H1 (cell line): ENCODE measurements around the gene COMMD1. TPM values are rescaled to one million over a fixed set of nuclear protein-coding genes. Genes with fewer than 3 reads are reported as not detected.

ENCODE experiments used
- CTCF ChIA-PET: fragments of 300-600 bp; sonication (Branson Sonifier 250); formaldehyde crosslinking; loops from one replicate; lab custom pipeline; 2021; ENCODE audit not compliant: partially characterized antibody; lab: Charles Lee
- POLR2A ChIA-PET: fragments of 300-600 bp; sonication (Branson Sonifier 250); formaldehyde crosslinking; loops from one replicate; lab custom pipeline; 2021; ENCODE audit warnings: inconsistent platforms; ENCODE audit not compliant: partially characterized antibody; lab: Charles Lee
- DNase-seq, 2 experiments: peaks; one replicate each; pipeline versions ENCODE4 v3.0.0 to v3.0.0-alpha.2; 2010 to 2022; ENCODE audit warnings: low spot score in 2 of 2, low read depth in 1 of 2, mixed read lengths in 1 of 2
- FAIRE-seq: peaks from 2 replicates; lab custom pipeline; 2011; peaks lifted over from hg19 to GRCh38; lab: Jason Lieb, UNC
- H2AFZ ChIP-seq: 2 replicates; pipeline ENCODE4 v1.8.1; 2012; ENCODE audit warnings: low read length, inconsistent platforms
- H2AK5ac ChIP-seq: 2 replicates; pipeline ENCODE4 v1.6.1; 2013; ENCODE audit warnings: low read depth, low read length
- H2BK120ac ChIP-seq: replicated peaks from 2 replicates; pipeline ENCODE3; 2013; ENCODE audit warnings: low read depth, low read length, inconsistent platforms
- H2BK12ac ChIP-seq: 2 replicates; pipeline ENCODE4 v1.6.1; 2013; ENCODE audit warnings: low read depth, low read length
- H2BK15ac ChIP-seq: 2 replicates; pipeline ENCODE4 v1.6.1; 2013; ENCODE audit warnings: low read length
- H2BK20ac ChIP-seq: 2 replicates; pipeline ENCODE4 v1.6.1; 2013; ENCODE audit warnings: low read length
- H2BK5ac ChIP-seq: 2 replicates; pipeline ENCODE4 v1.6.1; 2013; ENCODE audit warnings: low read depth, low read length
- H3K14ac ChIP-seq: 2 replicates; pipeline ENCODE4 v1.6.1; 2013; ENCODE audit warnings: inconsistent platforms; ENCODE audit not compliant: insufficient read length
- H3K18ac ChIP-seq: 2 replicates; pipeline ENCODE4 v1.6.1; 2013; ENCODE audit warnings: low read length; ENCODE audit errors: extremely low read depth
- H3K23ac ChIP-seq: 2 replicates; pipeline ENCODE4 v1.6.1; 2013; ENCODE audit warnings: inconsistent platforms; ENCODE audit not compliant: insufficient read length
- H3K23me2 ChIP-seq: 2 replicates; pipeline ENCODE4 v1.6.1; 2013; ENCODE audit warnings: low read depth, low read length
- H3K27ac ChIP-seq: 2 replicates; pipeline ENCODE4 v1.6.1; 2011; ENCODE audit warnings: low read depth, low read length, inconsistent platforms
- H3K27me3 ChIP-seq, 4 experiments: replicated peaks in 1 of 4; 1 replicate in 1 of 4; 2 replicates in 3 of 4; pipeline versions ENCODE4 v1.6.1 to v1.8.1; 2011 to 2013; ENCODE audit warnings: low read length in 3 of 4, mild to moderate bottlenecking in 3 of 4, inconsistent platforms in 2 of 4, mixed read lengths in 2 of 4, moderate library complexity in 1 of 4; ENCODE audit not compliant: control insufficient read depth in 3 of 4, insufficient read depth in 3 of 4; ENCODE audit errors: extremely low read depth in 1 of 4
- H3K36me3 ChIP-seq, 4 experiments: 2 replicates each; pipeline versions ENCODE4 v1.6.1 to v1.8.1; 2011 to 2013; ENCODE audit warnings: mild to moderate bottlenecking in 4 of 4, low read length in 3 of 4, moderate library complexity in 2 of 4, control low read depth in 1 of 4, inconsistent platforms in 1 of 4; ENCODE audit not compliant: insufficient read depth in 4 of 4, control insufficient read depth in 2 of 4
- H3K4ac ChIP-seq: replicated peaks from 2 replicates; pipeline ENCODE3; 2013; ENCODE audit warnings: low read length, low read depth, mixed read lengths, inconsistent platforms; ENCODE audit not compliant: insufficient read length
- H3K4me1 ChIP-seq, 4 experiments: replicated peaks in 1 of 4; 1 replicate in 1 of 4; 2 replicates in 3 of 4; pipeline versions ENCODE4 v1.6.1 to v1.8.1; 2011 to 2013; ENCODE audit warnings: low read length in 3 of 4, inconsistent platforms in 2 of 4, mixed read lengths in 1 of 4; ENCODE audit not compliant: insufficient read depth in 4 of 4, control insufficient read depth in 3 of 4
- H3K4me2 ChIP-seq, 2 experiments: 2 replicates each; pipeline versions ENCODE4 v1.6.1 to v1.8.1; 2011 to 2013; ENCODE audit warnings: low read depth in 2 of 2, low read length in 2 of 2, control low read depth in 1 of 2, inconsistent platforms in 1 of 2, mild to moderate bottlenecking in 1 of 2; ENCODE audit not compliant: insufficient read depth in 1 of 2
- H3K4me3 ChIP-seq, 4 experiments: fragments of 200-600, 300-600 bp in 1 of 4; sonication (generic), shearing (Covaris generic), sonication (Bioruptor Twin) in 1 of 4; 2 replicates each; pipeline versions ENCODE4 v1.5.1 to v1.8.1; 2011 to 2016; ENCODE audit warnings: low read length in 4 of 4, low read depth in 3 of 4, control low read depth in 2 of 4, inconsistent platforms in 2 of 4, mild to moderate bottlenecking in 2 of 4, mixed read lengths in 1 of 4, moderate library complexity in 1 of 4; ENCODE audit not compliant: insufficient read depth in 2 of 4; ENCODE audit errors: extremely low read depth in 1 of 4
- H3K56ac ChIP-seq: replicated peaks from 2 replicates; pipeline ENCODE3; 2013; ENCODE audit warnings: low read depth, mild to moderate bottlenecking, mixed read lengths, low read length, inconsistent platforms; ENCODE audit not compliant: insufficient read length
- H3K79me1 ChIP-seq: 2 replicates; pipeline ENCODE4 v1.6.1; 2013; ENCODE audit warnings: low read depth, low read length, control low read depth
- H3K79me2 ChIP-seq, 2 experiments: 2 replicates each; pipeline versions ENCODE4 v1.6.1 to v1.8.1; 2012 to 2013; ENCODE audit warnings: low read length in 2 of 2, mild to moderate bottlenecking in 2 of 2, inconsistent platforms in 1 of 2; ENCODE audit not compliant: insufficient read depth in 2 of 2, control insufficient read depth in 1 of 2
- H3K9ac ChIP-seq, 4 experiments: replicated peaks in 1 of 4; 1 replicate in 1 of 4; 2 replicates in 3 of 4; pipeline versions ENCODE4 v1.6.1 to v1.8.1; 2011 to 2013; ENCODE audit warnings: low read depth in 3 of 4, low read length in 3 of 4, control low read depth in 2 of 4, mild to moderate bottlenecking in 2 of 4, moderate library complexity in 2 of 4, inconsistent platforms in 1 of 4; ENCODE audit errors: extremely low read depth in 1 of 4
- H3K9me3 ChIP-seq, 2 experiments: 2 replicates each; pipeline versions ENCODE4 v1.6.1 to v1.8.1; 2012 to 2013; ENCODE audit warnings: mild to moderate bottlenecking in 2 of 2, moderate library complexity in 2 of 2, control low read depth in 1 of 2, inconsistent platforms in 1 of 2, low read depth in 1 of 2, low read length in 1 of 2, mixed read lengths in 1 of 2; ENCODE audit not compliant: insufficient read depth in 2 of 2
- H4K20me1 ChIP-seq, 2 experiments: replicated peaks in 1 of 2; 2 replicates each; pipeline versions ENCODE3 to v1.8.1; 2011 to 2013; ENCODE audit warnings: inconsistent platforms in 2 of 2, low read length in 2 of 2, mild to moderate bottlenecking in 1 of 2; ENCODE audit not compliant: insufficient read depth in 2 of 2, control insufficient read depth in 1 of 2
- H4K5ac ChIP-seq: 2 replicates; pipeline ENCODE4 v1.6.1; 2013; ENCODE audit warnings: low read length, low read depth, mixed read lengths, inconsistent platforms; ENCODE audit not compliant: insufficient read length
- H4K8ac ChIP-seq: 2 replicates; pipeline ENCODE4 v1.8.0; 2013; ENCODE audit warnings: mild to moderate bottlenecking, moderate library complexity, low read length, inconsistent platforms; ENCODE audit not compliant: insufficient read depth; ENCODE audit errors: extremely low read depth
- H4K91ac ChIP-seq: replicated peaks from 2 replicates; pipeline ENCODE3; 2013; ENCODE audit warnings: low read length, mixed read lengths, inconsistent platforms; ENCODE audit not compliant: insufficient read length
- ASH2L ChIP-seq: fragments of 200-600, 300-600 bp; sonication (generic); IDR thresholded peaks from one replicate; pipeline ENCODE4 v1.7.1; 2017; ENCODE audit warnings: low read length
- CBX5 ChIP-seq: fragments of 300-800, 300-1000 bp; sonication (generic); IDR thresholded peaks from 2 replicates; pipeline ENCODE4 v1.7.1; 2016; ENCODE audit warnings: antibody characterized with exemption, low read length, low read depth
- CEBPB ChIP-seq: IDR thresholded peaks from 2 replicates; pipeline ENCODE4 v1.6.1; 2012; ENCODE audit warnings: low read depth, low read length
- EGR1 ChIP-seq: IDR thresholded peaks from 2 replicates; pipeline ENCODE4 v1.6.1; 2011; ENCODE audit warnings: low read depth, low read length, borderline replicate concordance
- EP300 ChIP-seq, 2 experiments: IDR thresholded peaks; 1 replicate in 1 of 2; 2 replicates in 1 of 2; pipeline ENCODE4 v1.6.1; 2011 to 2012; ENCODE audit warnings: low read depth in 2 of 2, low read length in 2 of 2, mild to moderate bottlenecking in 2 of 2, borderline replicate concordance in 1 of 2, inconsistent platforms in 1 of 2, moderate library complexity in 1 of 2
- HDAC2 ChIP-seq, 2 experiments: fragments of 300-600 bp in 1 of 2; sonication (generic) in 1 of 2; IDR thresholded peaks; 2 replicates each; pipeline ENCODE4 v1.6.1; 2011 to 2012; ENCODE audit warnings: low read depth in 2 of 2, low read length in 2 of 2, mild to moderate bottlenecking in 2 of 2, moderate library complexity in 2 of 2, borderline replicate concordance in 1 of 2, inconsistent platforms in 1 of 2
- JUND ChIP-seq: IDR thresholded peaks from 2 replicates; pipeline ENCODE4 v1.6.1; 2011; ENCODE audit warnings: mild to moderate bottlenecking, improper control_type of control experiment, low read length
- MAX ChIP-seq: IDR thresholded peaks from 2 replicates; pipeline ENCODE4 v1.6.1; 2012; ENCODE audit warnings: inconsistent platforms
- RBBP5 ChIP-seq: IDR thresholded peaks from 2 replicates; pipeline ENCODE4 v1.7.1; 2012; ENCODE audit warnings: low read depth, mild to moderate bottlenecking, inconsistent platforms, low read length, moderate library complexity, borderline replicate concordance
- SP1 ChIP-seq: IDR thresholded peaks from 2 replicates; pipeline ENCODE4 v1.6.1; 2011; ENCODE audit warnings: low read depth, low read length
- TCF12 ChIP-seq: IDR thresholded peaks from 2 replicates; pipeline ENCODE4 v1.6.1; 2011; ENCODE audit warnings: low read depth, mild to moderate bottlenecking, low read length
- WGBS, 2 experiments: shearing (Covaris generic) in 1 of 2; methylation state at CpG; one replicate each; pipeline versions ENCODE4 v1.1.6 to v1.1.7; 2013 to 2015; ENCODE audit warnings: low lambda C conversion rate in 2 of 2, mixed read lengths in 2 of 2, inconsistent platforms in 1 of 2, low coverage in 1 of 2, missing lambda C conversion rate in 1 of 2; ENCODE audit not compliant: insufficient replicate concordance in 2 of 2, insufficient coverage in 1 of 2, insufficient read length in 1 of 2; ENCODE audit errors: extremely low coverage in 1 of 2, missing lambda C conversion rate in 1 of 2; 5-methylcytosine and 5-hydroxymethylcytosine counted together
- polyA plus RNA-seq, 7 experiments: library from polyadenylated mRNA; depleted of rRNA in 3 of 7; stranded (reverse) in 5 of 7; unstranded in 2 of 7; fragments of >200 nt in 5 of 7; fragments of 200-250 nt in 2 of 7; gene quantifications; 1 replicate in 5 of 7; 2 replicates in 1 of 7; 4 replicates in 1 of 7; pipeline versions ENCODE4 v1.2.1 to v1.2.3, GENCODE V29; 2011 to 2013; ENCODE audit warnings: missing spikeins in 2 of 7, mixed read lengths in 2 of 7
- total RNA-seq: library from RNA; stranded (reverse); fragmentation: NEBNext Ultra II Directional; extraction: Animal tissue kit (Norgen Biotek cat#: 25700); gene quantifications from 2 replicates; pipeline ENCODE4 v1.2.1, GENCODE V29; 2021

COMMD1 gene
- total and polyA plus RNA-seq, 2 of the 8 experiments (the other 6 are each of a cell fraction or from before 2014, with no cell fraction given): 23.5 to 28.3 TPM

DNA sequence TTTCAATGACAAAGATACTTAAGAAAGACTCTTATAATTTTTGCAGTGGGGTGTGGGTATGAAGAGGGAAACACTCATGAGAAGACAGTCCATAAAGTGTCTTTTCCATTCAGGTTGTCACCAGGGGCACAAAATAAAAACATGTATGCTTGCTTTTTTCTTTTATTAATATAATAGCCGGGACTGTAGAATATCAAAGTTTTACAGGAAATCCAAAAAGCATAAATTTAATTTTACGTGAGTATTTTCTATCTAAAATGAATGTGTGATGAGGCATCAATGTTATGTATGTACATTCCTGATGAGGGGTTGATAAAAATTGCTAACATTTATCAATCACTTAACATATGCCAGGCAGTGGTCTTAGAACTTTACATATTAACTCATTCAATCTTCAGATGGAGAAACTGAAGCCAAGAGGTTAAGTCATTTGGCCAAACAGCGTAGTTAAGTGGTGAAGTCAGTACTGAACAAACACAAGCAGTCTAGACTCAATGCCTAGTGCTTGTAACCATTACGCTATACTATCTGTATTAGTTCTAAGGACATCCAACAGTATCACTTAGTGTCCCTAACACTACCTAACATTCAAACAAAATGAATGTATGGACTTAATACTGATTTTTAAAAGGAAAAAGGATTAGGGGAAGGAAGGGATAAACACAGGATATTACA is 27.8 kb upstream of the COMMD1 start:
- H4K91ac ChIP-seq: no peak overlapping the region
- no peak overlapping the region for H2BK15ac ChIP-seq
- H3K4ac ChIP-seq: no peak overlapping the region
- TF ChIP-seq CEBPB: no peak
- TF ChIP-seq SP1: no peak
- no peak for TF ChIP-seq JUND
- no peak for TF ChIP-seq HDAC2 (IDR thresholded peaks at IDR 0.05; ENCODE audit: borderline replicate concordance in 1 of 2, low read depth in 2 of 2, low read length in 2 of 2)
- TF ChIP-seq CBX5: no peak
- no peak for TF ChIP-seq RBBP5
- TF ChIP-seq ASH2L: no peak
- TF ChIP-seq TCF12: no peak
- TF ChIP-seq EP300 (IDR thresholded peaks at IDR 0.05; ENCODE audit: borderline replicate concordance in 1 of 2, low read depth in 2 of 2, low read length in 2 of 2): no peak
- no peak for TF ChIP-seq EGR1
- no peak for TF ChIP-seq MAX
- H3K79me1 ChIP-seq: no peaks in the 10 kb centered on the region
- H2BK20ac ChIP-seq: no peak overlapping the region
- no peaks in the 10 kb centered on the region for H3K4me1 ChIP-seq
- no peak overlapping the region for H3K18ac ChIP-seq
- H2BK12ac ChIP-seq: no peak overlapping the region
- DNase-seq (no peak), FAIRE-seq (no peak)
- peaks cover 0 to 4% of the 10 kb centered on the region in 2 experiments; a peak in 1 of 4 replicates for H3K79me2 ChIP-seq
- no peaks in the 10 kb centered on the region for H3K23me2 ChIP-seq
- 90% methylated on average over 4 of the region's 4 CpGs; no CpG with 5 or more reads in 1 of the 2 experiments for WGBS, 2 experiments
- H4K5ac ChIP-seq: no peak overlapping the region
- no peak overlapping the region for H3K4me2 ChIP-seq
- no peak overlapping the region for H3K56ac ChIP-seq
- H3K23ac ChIP-seq: no peak overlapping the region
- no peak overlapping the region for H3K9ac ChIP-seq
- H3K27me3 ChIP-seq: no peaks in the 10 kb centered on the region
- no peak overlapping the region for H3K4me3 ChIP-seq
- no peak overlapping the region for H3K14ac ChIP-seq
- no peaks in the 10 kb centered on the region for H3K9me3 ChIP-seq
- H2BK5ac ChIP-seq: no peak overlapping the region
- peaks cover 31 to 99% (median 74%) of the 10 kb centered on the region in 4 experiments for H3K36me3 ChIP-seq
- POLR2A ChIA-PET: interaction anchor here (0.7 to 2.1 kb wide), 7 partner anchors 8 to 388 kb away, joined by 3 to 6 read pairs (median 4); no protein-coding TSS in a partner anchor
- no peak overlapping the region for H2AFZ ChIP-seq
- H4K20me1 ChIP-seq: peaks cover 1 to 2% of the 10 kb centered on the region in 2 experiments
- no peak overlapping the region for H2AK5ac ChIP-seq
- no peak overlapping the region for H4K8ac ChIP-seq
- H2BK120ac ChIP-seq: no peak overlapping the region
- CTCF ChIA-PET: no interaction called here
- no peak overlapping the region for H3K27ac ChIP-seq
